ENCODE data around the gene GALNT2. TPM values are rescaled to one million over a fixed set of nuclear protein-coding genes. Genes with fewer than 3 reads are reported as not detected.
A peak's percentile ranks its signal among the peaks of the same experiment; 100 is the strongest.

The GALNT2 gene
- total and polyA plus RNA-seq, 9 of the 15 experiments (the other 6 are each of a cell fraction or from before 2014, with no cell fraction given), result 1.6 to 106 (median 51.9) TPM

- TF ChIP-seq MGA (IDR thresholded peaks at IDR 0.05) (peak; percentile 96), USF1 (CRISPR knock-in tag; IDR thresholded peaks at IDR 0.05) (peak; percentile 97), CC2D1A (IDR thresholded peaks at IDR 0.05) (peak; percentile 36; the same call in 1 of the 2 replicates), CCAR2 (IDR thresholded peaks at IDR 0.05; ENCODE audit: low read depth, low read length) (no peak), GTF3C2 (IDR thresholded peaks at IDR 0.05; ENCODE audit: borderline replicate concordance, extremely low read depth, insufficient read length) (no peak), ZNF197 (CRISPR knock-in tag; IDR thresholded peaks at IDR 0.05; ENCODE audit: low read depth) (peak; percentile 82), ATF7 (IDR thresholded peaks at IDR 0.05) (no peak), ZNF23 (CRISPR knock-in tag; IDR thresholded peaks at IDR 0.05) (peak; percentile 64; the same call in 1 of the 2 replicates), THRA (IDR thresholded peaks at IDR 0.05) (no peak), KLF10 (CRISPR knock-in tag; IDR thresholded peaks at IDR 0.05) (no peak)
Observed at GRCh38 chr1:230160957-230161771, 94.1 kb downstream of the GALNT2 start (continued).

All from K562 (cell line).